ENCODE results near the gene MXI1.
A peak's percentile ranks its signal among the peaks of the same experiment; 100 is the strongest.

The MXI1 gene

GRCh38 chr10:110305767-110306451 lies 98.5 kb downstream of the MXI1 start:
- POLR2A ChIA-PET: no interaction called here
- Histone ChIP-seq H3K9me3 (ENCODE audit: control extremely low read depth in 1 of 5, control insufficient read depth in 4 of 5, insufficient read depth in 2 of 5, low read depth in 1 of 5, low read length in 4 of 5) (no peaks in the 10 kb centered on the region), H3K36me3 (ENCODE audit: control insufficient read depth in 4 of 4, insufficient read depth in 4 of 4, low read length in 3 of 4) (peaks cover under 1 to 19% (median 12%) of the 10 kb centered on the region in 4 experiments), H3K27me3 (replicated peaks in 2 of 5; ENCODE audit: control insufficient read depth in 4 of 5, insufficient read depth in 5 of 5, low read length in 4 of 5) (no peaks in the 10 kb centered on the region), H3K27ac (ENCODE audit: insufficient read depth in 1 of 2, low read depth in 1 of 2, low read length in 2 of 2, poor library complexity in 1 of 2, severe bottlenecking in 2 of 2) (peak overlapping the region in 1 of 2 experiments; percentile 94), H3K4me1 (ENCODE audit: control extremely low read depth in 1 of 4, control insufficient read depth in 4 of 4, insufficient read depth in 4 of 4, low read length in 3 of 4) (peaks cover 22 to 48% (median 36%) of the 10 kb centered on the region in 4 experiments), H3K4me3 (ENCODE audit: control insufficient read depth in 1 of 7, extremely low read depth in 1 of 7, insufficient read depth in 4 of 7, low read depth in 2 of 7, low read length in 6 of 7) (peak overlapping the region in 3 of 7 experiments; percentile 17 to 94 (median 32))
- DNase-seq: peak; percentile 90 to 96 (median 96)
- 79% methylated on average over 9 of the region's 17 CpGs for WGBS (ENCODE audit: insufficient coverage)
- CTCF ChIA-PET: interaction anchor here (0.9 to 7.3 kb wide), 13 partner anchors 10 to 302 kb away, joined by 3 to 84 read pairs (median 5); no protein-coding TSS in a partner anchor

DNA sequence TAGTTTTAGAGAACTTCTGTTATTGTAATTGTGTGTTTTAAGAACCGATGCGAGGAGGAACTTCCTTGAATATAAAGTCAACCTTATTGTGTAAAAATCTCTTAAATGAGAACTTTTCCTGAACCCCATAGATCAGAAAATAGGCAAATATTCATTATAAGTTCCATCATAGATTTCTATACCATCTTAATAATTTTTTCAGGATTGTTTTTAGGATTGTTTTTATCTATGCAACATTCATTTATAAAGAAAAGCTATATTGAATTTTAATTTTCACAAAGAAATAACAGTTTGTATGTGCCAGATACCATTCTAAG lies 99.0 kb downstream of the MXI1 start:
- no peak for DNase-seq
- peak overlapping the region in 1 of 2 experiments; percentile 66 for H3K27ac ChIP-seq (ENCODE audit: insufficient read depth in 1 of 2, low read depth in 1 of 2, low read length in 2 of 2, poor library complexity in 1 of 2, severe bottlenecking in 2 of 2)
- peaks cover 27 to 52% (median 41%) of the 10 kb centered on the region in 4 experiments for H3K4me1 ChIP-seq (ENCODE audit: control extremely low read depth in 1 of 4, control insufficient read depth in 4 of 4, insufficient read depth in 4 of 4, low read length in 3 of 4)
- ChIA-PET POLR2A (no interaction called here), CTCF (interaction anchor here (0.7 to 7.3 kb wide), 14 partner anchors 16 to 302 kb away, joined by 3 to 84 read pairs (median 5); no protein-coding TSS in a partner anchor)
- H3K36me3 ChIP-seq (ENCODE audit: control insufficient read depth in 4 of 4, insufficient read depth in 4 of 4, low read length in 3 of 4): peaks cover 0 to 14% (median 10%) of the 10 kb centered on the region in 4 experiments
- peak overlapping the region in 1 of 7 experiments; percentile 32 for H3K4me3 ChIP-seq (ENCODE audit: control insufficient read depth in 1 of 7, extremely low read depth in 1 of 7, insufficient read depth in 4 of 7, low read depth in 2 of 7, low read length in 6 of 7)
- H3K27me3 ChIP-seq (replicated peaks in 2 of 5; ENCODE audit: control insufficient read depth in 4 of 5, insufficient read depth in 5 of 5, low read length in 4 of 5): no peaks in the 10 kb centered on the region
- no CpG with 5 or more reads among the region's 2 CpGs for WGBS (ENCODE audit: insufficient coverage)
- no peaks in the 10 kb centered on the region for H3K9me3 ChIP-seq (ENCODE audit: control extremely low read depth in 1 of 5, control insufficient read depth in 4 of 5, insufficient read depth in 2 of 5, low read depth in 1 of 5, low read length in 4 of 5)

DNA sequence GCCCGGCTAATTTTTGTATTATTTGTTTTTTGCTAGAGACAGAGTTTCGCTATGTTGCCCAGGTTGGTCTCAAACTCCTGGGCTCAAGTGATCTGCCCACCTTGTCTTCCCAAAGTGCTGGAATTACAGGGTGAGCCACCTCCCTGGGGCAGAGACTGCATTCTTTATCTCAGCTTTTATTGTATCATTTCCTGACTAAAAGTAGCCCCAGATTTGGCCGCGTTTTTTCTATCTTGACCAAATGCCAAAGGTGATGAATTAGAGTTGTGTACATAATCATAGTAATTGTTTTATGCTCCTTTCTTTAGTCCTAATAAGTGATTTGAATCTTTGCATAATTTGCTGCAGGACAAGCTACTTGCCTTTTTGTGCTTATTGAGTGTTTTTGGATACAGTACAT lies 100.4 kb downstream of the MXI1 start:
- POLR2A ChIA-PET: no interaction called here
- Histone ChIP-seq H3K27me3 (replicated peaks in 2 of 5; ENCODE audit: control insufficient read depth in 4 of 5, insufficient read depth in 5 of 5, low read length in 4 of 5) (no peaks in the 10 kb centered on the region), H3K36me3 (ENCODE audit: control insufficient read depth in 4 of 4, insufficient read depth in 4 of 4, low read length in 3 of 4) (peaks cover 0 to under 1% (median under 1%) of the 10 kb centered on the region in 4 experiments), H3K4me3 (ENCODE audit: control insufficient read depth in 1 of 7, extremely low read depth in 1 of 7, insufficient read depth in 4 of 7, low read depth in 2 of 7, low read length in 6 of 7) (no peak overlapping the region), H3K9me3 (ENCODE audit: control extremely low read depth in 1 of 5, control insufficient read depth in 4 of 5, insufficient read depth in 2 of 5, low read depth in 1 of 5, low read length in 4 of 5) (no peaks in the 10 kb centered on the region), H3K27ac (ENCODE audit: insufficient read depth in 1 of 2, low read depth in 1 of 2, low read length in 2 of 2, poor library complexity in 1 of 2, severe bottlenecking in 2 of 2) (no peak overlapping the region), H3K4me1 (ENCODE audit: control extremely low read depth in 1 of 4, control insufficient read depth in 4 of 4, insufficient read depth in 4 of 4, low read length in 3 of 4) (peaks cover 28 to 50% (median 40%) of the 10 kb centered on the region in 4 experiments)
- 88% methylated on average over 1 of the region's 4 CpGs for WGBS (ENCODE audit: insufficient coverage)
- DNase-seq: no peak
- CTCF ChIA-PET: interaction anchor here (0.7 to 7.3 kb wide), 11 partner anchors 12 to 300 kb away, joined by 3 to 84 read pairs (median 5); no protein-coding TSS in a partner anchor

DNA sequence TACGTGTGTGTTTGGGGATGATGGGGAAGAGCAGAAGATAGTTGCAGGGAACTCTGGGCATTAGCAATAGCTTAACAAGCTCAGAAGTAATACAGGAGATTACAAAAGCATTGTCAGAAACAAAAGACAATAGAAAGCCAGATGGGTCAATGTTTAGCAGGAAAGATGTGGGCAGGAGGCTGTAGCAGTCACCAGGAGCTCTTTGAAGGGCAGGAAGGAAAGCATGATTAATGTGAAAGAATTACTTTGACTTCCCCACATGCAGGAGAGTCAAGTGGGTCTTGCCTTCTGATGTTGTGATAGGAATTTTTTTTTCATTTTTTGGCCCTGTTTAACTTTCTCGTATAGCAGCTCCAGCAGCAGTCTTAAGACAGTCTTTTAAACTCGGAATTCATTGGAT lies 103.3 kb downstream of the MXI1 start:
- Histone ChIP-seq H3K27ac (ENCODE audit: insufficient read depth in 1 of 2, low read depth in 1 of 2, low read length in 2 of 2, poor library complexity in 1 of 2, severe bottlenecking in 2 of 2) (no peak overlapping the region), H3K27me3 (replicated peaks in 2 of 5; ENCODE audit: control insufficient read depth in 4 of 5, insufficient read depth in 5 of 5, low read length in 4 of 5) (no peaks in the 10 kb centered on the region), H3K9me3 (ENCODE audit: control extremely low read depth in 1 of 5, control insufficient read depth in 4 of 5, insufficient read depth in 2 of 5, low read depth in 1 of 5, low read length in 4 of 5) (no peaks in the 10 kb centered on the region), H3K4me1 (ENCODE audit: control extremely low read depth in 1 of 4, control insufficient read depth in 4 of 4, insufficient read depth in 4 of 4, low read length in 3 of 4) (peaks cover 18 to 37% (median 28%) of the 10 kb centered on the region in 4 experiments), H3K4me3 (ENCODE audit: control insufficient read depth in 1 of 7, extremely low read depth in 1 of 7, insufficient read depth in 4 of 7, low read depth in 2 of 7, low read length in 6 of 7) (peak overlapping the region in 2 of 7 experiments; percentile 19 to 59), H3K36me3 (ENCODE audit: control insufficient read depth in 4 of 4, insufficient read depth in 4 of 4, low read length in 3 of 4) (no peaks in the 10 kb centered on the region)
- 3% methylated on average over 3 of the region's 3 CpGs for WGBS (ENCODE audit: insufficient coverage)
- POLR2A ChIA-PET: no interaction called here
- peak in 2 of 3 donors; percentile 51 to 63 for DNase-seq
- CTCF ChIA-PET: interaction anchor here (0.7 to 7.3 kb wide), 19 partner anchors 10 to 408 kb away, joined by 3 to 84 read pairs (median 4); no protein-coding TSS in a partner anchor

- H3K36me3 ChIP-seq (ENCODE audit: control insufficient read depth in 4 of 4, insufficient read depth in 4 of 4, low read length in 3 of 4): no peaks in the 10 kb centered on the region
- H3K9me3 ChIP-seq (ENCODE audit: control extremely low read depth in 1 of 5, control insufficient read depth in 4 of 5, insufficient read depth in 2 of 5, low read depth in 1 of 5, low read length in 4 of 5): no peaks in the 10 kb centered on the region
- ChIA-PET POLR2A (no interaction called here), CTCF (interaction anchor here (0.8 to 7.3 kb wide), 15 partner anchors 32 to 407 kb away, joined by 3 to 84 read pairs (median 4); no protein-coding TSS in a partner anchor)
- no CpG with 5 or more reads among the region's 3 CpGs for WGBS (ENCODE audit: insufficient coverage)
- DNase-seq: peak; percentile 61 to 69 (median 68)
- H3K4me1 ChIP-seq (ENCODE audit: control extremely low read depth in 1 of 4, control insufficient read depth in 4 of 4, insufficient read depth in 4 of 4, low read length in 3 of 4): peaks cover 14 to 34% (median 25%) of the 10 kb centered on the region in 4 experiments
- no peaks in the 10 kb centered on the region for H3K27me3 ChIP-seq (replicated peaks in 2 of 5; ENCODE audit: control insufficient read depth in 4 of 5, insufficient read depth in 5 of 5, low read length in 4 of 5)
- H3K4me3 ChIP-seq (ENCODE audit: control insufficient read depth in 1 of 7, extremely low read depth in 1 of 7, insufficient read depth in 4 of 7, low read depth in 2 of 7, low read length in 6 of 7): peak overlapping the region in 1 of 7 experiments; percentile 59
- H3K27ac ChIP-seq (ENCODE audit: insufficient read depth in 1 of 2, low read depth in 1 of 2, low read length in 2 of 2, poor library complexity in 1 of 2, severe bottlenecking in 2 of 2): no peak overlapping the region
Measured at GRCh38 chr10:110311357-110311949, 104.0 kb downstream of the MXI1 start.

DNA sequence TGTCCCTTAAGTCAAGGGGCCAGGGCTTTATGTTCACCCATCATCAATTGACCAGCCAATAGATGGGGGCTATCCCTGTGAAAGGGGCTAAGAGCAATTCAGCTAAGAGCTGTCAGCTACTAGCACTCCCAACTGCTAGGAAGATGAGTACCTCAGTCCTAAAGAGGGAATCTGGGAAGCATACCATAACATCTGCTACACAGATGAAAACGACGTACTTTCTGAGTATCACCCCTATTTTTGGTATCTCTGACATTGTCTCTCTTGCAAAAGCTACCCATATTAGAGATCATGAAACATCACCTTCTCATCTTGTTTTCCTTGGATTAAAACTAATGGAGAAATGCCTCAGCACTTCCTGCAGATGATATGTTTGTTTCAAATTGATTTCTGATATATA lies 104.8 kb downstream of the MXI1 start:
- 100% methylated on average over 2 of the region's 2 CpGs for WGBS (ENCODE audit: insufficient coverage)
- Histone ChIP-seq H3K36me3 (ENCODE audit: control insufficient read depth in 4 of 4, insufficient read depth in 4 of 4, low read length in 3 of 4) (no peaks in the 10 kb centered on the region), H3K4me3 (ENCODE audit: control insufficient read depth in 1 of 7, extremely low read depth in 1 of 7, insufficient read depth in 4 of 7, low read depth in 2 of 7, low read length in 6 of 7) (no peak overlapping the region), H3K27me3 (replicated peaks in 2 of 5; ENCODE audit: control insufficient read depth in 4 of 5, insufficient read depth in 5 of 5, low read length in 4 of 5) (no peaks in the 10 kb centered on the region), H3K27ac (ENCODE audit: insufficient read depth in 1 of 2, low read depth in 1 of 2, low read length in 2 of 2, poor library complexity in 1 of 2, severe bottlenecking in 2 of 2) (no peak overlapping the region), H3K4me1 (ENCODE audit: control extremely low read depth in 1 of 4, control insufficient read depth in 4 of 4, insufficient read depth in 4 of 4, low read length in 3 of 4) (peaks cover 14 to 34% (median 22%) of the 10 kb centered on the region in 4 experiments), H3K9me3 (ENCODE audit: control extremely low read depth in 1 of 5, control insufficient read depth in 4 of 5, insufficient read depth in 2 of 5, low read depth in 1 of 5, low read length in 4 of 5) (no peaks in the 10 kb centered on the region)
- CTCF ChIA-PET: interaction anchor here (1.0 to 1.4 kb wide), 6 partner anchors 42 to 288 kb away, joined by 3 to 6 read pairs (median 4); no protein-coding TSS in a partner anchor
- POLR2A ChIA-PET: no interaction called here
- no peak for DNase-seq

DNA sequence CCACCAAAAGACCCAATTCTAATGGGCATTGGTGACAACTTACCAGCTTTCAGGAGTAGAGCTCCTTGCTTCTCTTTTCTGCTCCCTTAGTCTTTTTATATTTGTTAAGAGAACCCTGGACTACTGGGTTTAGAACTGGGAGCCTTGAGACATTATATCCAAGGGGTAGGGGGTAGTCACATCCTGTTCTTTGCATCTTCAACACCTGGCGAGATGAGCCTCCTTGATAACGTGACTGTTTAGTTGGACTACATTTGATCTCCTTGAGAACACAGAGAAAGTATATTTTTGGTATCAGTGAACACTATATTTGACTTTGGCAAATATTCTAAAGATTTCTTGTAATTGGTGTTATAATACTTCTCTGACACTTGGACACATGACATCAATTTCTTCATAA lies 106.3 kb downstream of the MXI1 start:
- Histone ChIP-seq H3K4me1 (ENCODE audit: control extremely low read depth in 1 of 4, control insufficient read depth in 4 of 4, insufficient read depth in 4 of 4, low read length in 3 of 4) (peaks cover 14 to 26% (median 22%) of the 10 kb centered on the region in 4 experiments), H3K36me3 (ENCODE audit: control insufficient read depth in 4 of 4, insufficient read depth in 4 of 4, low read length in 3 of 4) (no peaks in the 10 kb centered on the region), H3K27me3 (replicated peaks in 2 of 5; ENCODE audit: control insufficient read depth in 4 of 5, insufficient read depth in 5 of 5, low read length in 4 of 5) (no peaks in the 10 kb centered on the region), H3K27ac (ENCODE audit: insufficient read depth in 1 of 2, low read depth in 1 of 2, low read length in 2 of 2, poor library complexity in 1 of 2, severe bottlenecking in 2 of 2) (no peak overlapping the region), H3K4me3 (ENCODE audit: control insufficient read depth in 1 of 7, extremely low read depth in 1 of 7, insufficient read depth in 4 of 7, low read depth in 2 of 7, low read length in 6 of 7) (no peak overlapping the region), H3K9me3 (ENCODE audit: control extremely low read depth in 1 of 5, control insufficient read depth in 4 of 5, insufficient read depth in 2 of 5, low read depth in 1 of 5, low read length in 4 of 5) (no peaks in the 10 kb centered on the region)
- DNase-seq: no peak
- WGBS (ENCODE audit: insufficient coverage): no CpG with 5 or more reads among the region's 2 CpGs
- CTCF ChIA-PET: interaction anchor here (0.6 to 3.0 kb wide), 6 partner anchors 21 to 294 kb away, joined by 3 to 14 read pairs (median 6); no protein-coding TSS in a partner anchor
- POLR2A ChIA-PET: no interaction called here

All from common myeloid progenitor, CD34-positive (primary cell).